Activated T-helper 2 cell treated with anti-CD3 and anti-CD28 coated beads, Interferon-gamma antibody, Interleukin-2, Interleukin-4, amounts not matched to agents 10 μg/mL and 5 μg/mL and 100 μg/mL, durations not matched to agents 14 hours and 24 hours and 36 hours (primary cell): ENCODE results near the gene BLTP2. TPM values are rescaled to one million over a fixed set of nuclear protein-coding genes. Genes with fewer than 3 reads are reported as not detected.
"Not testable (repeated sequence)": the region's sequence is repeated elsewhere in the genome, so short reads cannot be mapped to it uniquely, and the experiment has no call there.

Source experiments
- DNase-seq: peaks from one replicate; pipeline ENCODE4 v3.0.0; 2021; ENCODE audit warnings: low spot score
- H3K27ac Mint-ChIP-seq: one replicate; pipeline ENCODE4 v1.8.0; 2021; ENCODE audit warnings: mixed read lengths
- H3K27me3 Mint-ChIP-seq: one replicate; pipeline ENCODE4 v1.8.0; 2021; ENCODE audit warnings: low read depth, mixed read lengths
- H3K36me3 Mint-ChIP-seq: one replicate; pipeline ENCODE4 v1.8.0; 2021; ENCODE audit warnings: low read depth, mixed read lengths
- H3K4me1 Mint-ChIP-seq: one replicate; pipeline ENCODE4 v1.8.0; 2021; ENCODE audit warnings: low read depth, mixed read lengths
- H3K4me3 Mint-ChIP-seq: one replicate; pipeline ENCODE4 v1.8.0; 2021; ENCODE audit warnings: low read depth, mild to moderate bottlenecking, moderate library complexity, mixed read lengths
- H3K9me3 Mint-ChIP-seq: one replicate; pipeline ENCODE4 v1.8.0; 2021; ENCODE audit warnings: mixed read lengths
- intact Hi-C: fragments of 100-400 bp; cut with micrococcal nuclease; formaldehyde crosslinking; loops from one replicate; pipeline ENCODE4 v1.15.1; 2023
- total RNA-seq: library from RNA; stranded (reverse); gene quantifications from 2 replicates; pipeline ENCODE4 v1.2.3, GENCODE V29; 2022

Gene BLTP2
- total RNA-seq, 1 donor from 2014 or later: 213 TPM

DNA sequence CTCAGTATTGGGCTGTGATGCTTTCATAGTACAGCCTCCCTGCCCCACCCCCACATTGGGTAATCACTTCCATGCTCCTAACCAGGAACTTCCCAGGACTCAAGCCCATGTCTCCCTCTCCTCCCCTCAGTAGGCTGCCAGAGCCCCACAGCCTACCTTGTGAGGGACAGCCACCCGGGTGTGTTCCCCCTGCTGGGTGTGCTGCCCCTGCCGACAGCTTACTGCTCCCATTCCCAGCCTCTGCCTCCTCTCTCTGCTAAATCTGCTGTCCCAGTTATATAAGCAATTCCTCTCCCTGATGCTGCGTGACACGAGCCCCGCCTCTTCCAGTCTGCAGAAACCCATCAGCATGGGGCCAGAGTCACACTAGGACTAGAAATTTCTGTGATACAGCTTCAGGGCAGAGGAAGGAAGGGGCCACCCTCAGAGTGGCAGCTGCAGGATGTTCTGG, 31.0 kb downstream of the BLTP2 start, which contains the start of gene RSKR:
Gene RSKR (minus strand): TSS at position 255 of the 451 bp plus-strand sequence. CDS start 24 bp downstream, at position 231.
- Mint-ChIP-seq H3K27ac (peak within 1 kb of the TSS; percentile 3), H3K9me3 (no peaks in the 10 kb centered on the region), H3K4me3 (no peak within 1 kb of the TSS), H3K27me3 (no peaks in the 10 kb centered on the region), H3K4me1 (no peaks in the 10 kb centered on the region), H3K36me3 (peaks cover 84% of the 10 kb centered on the region)
- intact Hi-C loops: loop anchor here (10.0 kb wide), 1 partner anchor 119 kb away; no protein-coding TSS in a partner anchor
- DNase-seq: no peak

DNA sequence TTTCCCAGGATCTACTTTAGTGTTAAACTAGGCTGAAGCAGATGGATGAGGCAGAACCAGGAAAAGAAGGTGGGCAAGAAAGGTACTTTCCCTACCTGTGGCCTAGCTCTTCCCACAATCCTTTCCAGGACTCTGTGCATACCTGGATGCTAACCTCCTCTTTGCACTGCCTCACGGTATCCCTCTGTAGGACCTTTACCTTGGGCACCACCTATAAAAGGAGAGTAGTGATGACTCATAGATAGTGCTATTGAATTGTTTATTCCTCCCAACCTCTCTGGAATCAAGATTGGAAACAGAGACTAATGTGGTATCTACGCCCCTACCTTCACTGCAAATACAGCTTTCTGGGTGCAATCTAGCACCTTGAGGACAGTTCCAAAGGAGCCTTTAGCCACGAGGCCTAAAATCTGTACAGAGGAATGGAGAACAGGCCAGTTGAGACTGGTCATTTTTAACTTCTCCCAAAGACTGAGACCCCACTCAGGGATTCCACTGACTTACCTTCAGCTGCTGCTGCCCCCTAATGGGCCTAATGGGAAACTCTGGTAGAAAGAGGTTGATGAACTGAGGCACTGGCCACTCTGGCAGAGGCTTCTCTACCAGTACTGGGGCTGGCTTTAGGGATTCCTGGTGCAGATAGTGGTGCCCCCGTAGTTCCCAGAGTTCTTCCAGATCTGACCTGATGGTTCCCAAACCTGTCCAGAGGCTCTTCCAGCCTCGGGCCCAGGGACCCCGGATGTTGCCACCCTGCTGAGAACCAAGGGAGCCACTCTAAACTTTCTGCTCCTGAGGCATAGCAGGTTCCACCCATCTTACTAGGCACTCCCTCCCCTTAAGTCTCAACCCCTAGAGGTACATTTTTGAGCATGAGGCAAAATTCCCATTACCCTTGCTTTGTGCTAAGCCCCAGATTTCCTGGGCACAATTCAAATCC, 31.8 kb downstream of the BLTP2 start:
- no peaks in the 10 kb centered on the region for H3K27me3 Mint-ChIP-seq
- H3K9me3 Mint-ChIP-seq: no peaks in the 10 kb centered on the region
- intact Hi-C loops: loop anchor here (10.0 kb wide), 1 partner anchor 118 kb away; no protein-coding TSS in a partner anchor
- H3K36me3 Mint-ChIP-seq: peaks cover 77% of the 10 kb centered on the region
- H3K4me3 Mint-ChIP-seq: no peak overlapping the region
- H3K4me1 Mint-ChIP-seq: no peaks in the 10 kb centered on the region
- DNase-seq: no peak
- no peak overlapping the region for H3K27ac Mint-ChIP-seq

DNA sequence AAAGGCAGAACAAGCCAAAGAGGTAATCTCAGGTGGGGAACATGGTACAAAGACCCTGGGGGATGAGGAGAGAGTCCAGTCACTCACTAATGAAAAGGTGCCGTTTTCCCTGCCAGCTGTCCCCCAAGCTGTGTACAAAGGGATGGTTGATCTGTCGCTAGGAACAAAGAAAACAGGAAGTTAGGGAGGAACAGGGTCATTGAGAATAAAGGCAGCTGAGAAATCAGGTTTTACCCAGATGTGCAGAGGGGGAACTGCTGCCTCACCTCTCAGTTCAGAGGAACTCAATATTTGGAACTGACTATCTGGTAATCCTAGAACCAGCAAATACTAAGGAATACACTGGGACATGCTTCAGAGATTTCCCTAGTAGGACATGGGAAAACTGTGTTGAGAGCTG, 32.4 kb downstream of the BLTP2 start:
- H3K36me3 Mint-ChIP-seq: peaks cover 77% of the 10 kb centered on the region
- H3K4me1 Mint-ChIP-seq: no peaks in the 10 kb centered on the region
- H3K9me3 Mint-ChIP-seq: no peaks in the 10 kb centered on the region
- intact Hi-C loops: loop anchor here (10.0 kb wide), 1 partner anchor 118 kb away; no protein-coding TSS in a partner anchor
- DNase-seq: no peak
- H3K27me3 Mint-ChIP-seq: no peaks in the 10 kb centered on the region
- H3K27ac Mint-ChIP-seq: no peak overlapping the region
- no peak overlapping the region for H3K4me3 Mint-ChIP-seq

DNA sequence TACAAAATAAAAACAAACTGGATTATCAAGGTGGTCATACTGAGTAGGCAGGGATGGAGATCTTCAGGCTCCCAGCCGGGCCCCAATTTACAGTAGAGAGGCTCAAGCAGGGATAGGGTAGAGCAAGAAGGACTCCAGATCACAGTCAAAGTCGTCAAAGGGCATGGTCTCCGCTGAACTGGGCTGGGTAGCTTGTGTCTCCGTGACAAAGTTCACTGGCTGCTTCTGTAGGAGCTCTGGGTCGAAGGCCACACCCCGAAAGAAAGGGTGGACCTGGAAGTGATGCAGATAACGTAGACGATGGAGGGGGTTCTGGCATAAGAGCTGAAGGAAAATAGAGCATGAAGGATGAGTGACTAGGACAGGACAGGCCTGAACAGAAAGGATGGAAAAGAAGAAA, 34.6 kb downstream of the BLTP2 start:
- DNase-seq: no peak
- Mint-ChIP-seq H3K4me1 (no peaks in the 10 kb centered on the region), H3K36me3 (peaks cover 64% of the 10 kb centered on the region), H3K4me3 (no peak overlapping the region), H3K9me3 (no peaks in the 10 kb centered on the region), H3K27ac (no peak overlapping the region), H3K27me3 (no peaks in the 10 kb centered on the region)
- intact Hi-C loops: loop anchor here (10.0 kb wide), 1 partner anchor 116 kb away; no protein-coding TSS in a partner anchor

DNA sequence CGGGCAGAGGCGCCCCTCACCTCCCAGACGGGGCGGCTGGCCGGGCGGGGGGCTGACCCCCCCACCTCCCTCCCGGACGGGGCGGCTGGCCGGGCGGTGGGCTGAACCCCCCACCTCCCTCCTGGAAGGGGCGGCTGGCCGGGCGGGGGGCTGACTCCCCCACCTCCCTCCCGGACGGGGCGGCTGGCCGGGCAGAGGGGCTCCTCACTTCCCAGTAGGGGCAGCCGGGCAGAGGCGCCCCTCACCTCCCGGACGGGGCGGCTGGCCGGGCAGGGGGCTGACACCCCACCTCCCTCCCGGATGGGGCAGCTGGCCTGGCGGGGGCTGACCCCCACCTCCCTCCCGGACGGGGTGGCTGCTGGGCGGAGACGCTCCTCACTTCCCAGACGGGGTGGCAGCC, 40.9 kb downstream of the BLTP2 start:
- peaks cover 17% of the 10 kb centered on the region for H3K36me3 Mint-ChIP-seq
- intact Hi-C loops, H3K27ac Mint-ChIP-seq: not testable (repeated sequence)

DNA sequence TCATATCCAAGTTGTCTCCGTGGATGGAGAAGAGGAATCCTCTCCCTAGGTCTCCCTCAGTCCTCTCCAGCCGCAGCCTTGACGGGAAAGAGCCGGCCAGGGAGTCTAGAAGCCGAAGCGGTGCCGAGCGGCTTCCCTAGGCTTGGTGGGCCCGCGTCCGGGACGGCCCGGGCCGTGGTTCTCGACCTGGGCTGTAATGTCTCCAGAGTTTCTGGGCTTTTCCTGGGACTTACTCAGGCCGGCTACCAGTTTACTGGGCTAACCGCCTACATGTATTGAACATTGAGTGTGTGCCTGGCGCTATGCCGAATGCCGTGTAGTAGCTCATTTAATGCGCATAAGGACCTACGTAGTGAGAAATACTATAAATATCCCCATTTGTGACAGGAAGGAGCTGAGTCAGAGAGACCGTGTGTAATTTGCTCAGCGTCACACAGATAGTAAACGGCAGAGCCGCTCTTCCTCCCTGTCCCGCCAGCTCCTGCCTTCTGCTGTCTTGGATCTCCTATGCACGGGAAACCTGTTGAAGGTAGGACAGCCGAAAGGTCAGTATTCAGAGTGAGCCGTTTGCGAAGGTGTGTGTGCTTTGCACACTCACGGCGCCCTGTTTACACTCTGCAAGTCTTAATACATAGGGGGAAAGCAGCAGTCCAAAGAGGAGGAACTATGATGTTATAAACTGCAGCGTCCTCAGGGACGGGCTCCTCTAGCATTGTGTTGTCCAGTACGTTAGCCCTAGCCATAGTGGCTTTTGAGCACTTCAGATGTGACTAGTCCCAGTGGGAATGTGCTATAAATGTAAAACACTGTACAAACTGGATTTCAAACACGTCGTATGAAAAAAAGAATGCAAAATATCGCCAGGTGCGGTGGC, 45.4 kb downstream of the BLTP2 start:
- Mint-ChIP-seq H3K27me3 (no peaks in the 10 kb centered on the region), H3K27ac (peak overlapping the region; percentile 98), H3K9me3 (no peaks in the 10 kb centered on the region), H3K4me1 (peaks cover 17% of the 10 kb centered on the region), H3K4me3 (peak overlapping the region; percentile 87), H3K36me3 (peaks cover 25% of the 10 kb centered on the region)
- peak; percentile 52 for DNase-seq
- intact Hi-C loops: loop anchor here (2.0 kb wide), 2 partner anchors 45 to 47 kb away; partner anchors contain the start of genes BLTP2 and UNC119

More for the DNA sequence above, 40.9 kb downstream of the BLTP2 start:
- not testable (repeated sequence) for DNase-seq, H3K4me1 Mint-ChIP-seq, H3K9me3 Mint-ChIP-seq, H3K27me3 Mint-ChIP-seq, H3K4me3 Mint-ChIP-seq

DNA sequence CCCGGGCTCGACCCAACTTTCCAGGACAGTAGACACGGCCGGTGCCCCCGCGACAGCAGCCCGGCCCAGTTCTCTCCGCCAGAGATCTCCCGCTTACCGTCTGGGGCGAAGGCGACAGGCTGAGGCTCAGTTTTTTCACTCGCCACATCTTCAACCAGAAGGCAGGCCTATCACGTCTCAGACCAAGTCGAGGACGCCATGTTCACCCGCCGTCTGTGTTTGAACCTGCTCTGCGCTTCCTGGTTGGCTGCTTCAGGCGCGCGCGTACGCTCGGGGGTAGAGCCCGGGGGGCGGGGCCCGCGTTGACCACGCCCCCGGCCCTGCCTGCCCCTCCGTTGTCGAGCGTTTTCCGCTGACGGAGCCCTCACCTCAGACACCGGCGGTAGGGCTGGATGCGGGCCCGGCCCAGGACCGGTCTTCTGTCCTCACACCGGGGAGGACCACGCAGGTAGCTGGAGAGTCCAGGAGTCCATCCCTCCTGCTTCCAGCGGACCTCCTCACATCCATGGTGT, 46.1 kb downstream of the BLTP2 start, which contains the start of gene SPAG5:
Gene SPAG5 (minus strand): TSS at position 227 of the 512 bp plus-strand sequence. CDS start 79 bp downstream, at position 148.
- H3K9me3 Mint-ChIP-seq: no peaks in the 10 kb centered on the region
- peaks cover 17% of the 10 kb centered on the region for H3K4me1 Mint-ChIP-seq
- DNase-seq: peak; percentile 95
- H3K36me3 Mint-ChIP-seq: peaks cover 27% of the 10 kb centered on the region
- no peaks in the 10 kb centered on the region for H3K27me3 Mint-ChIP-seq
- H3K4me3 Mint-ChIP-seq: peak within 1 kb of the TSS; percentile 87
- intact Hi-C loops: loop anchor here (1.0 to 2.0 kb wide), 4 partner anchors 23 to 46 kb away; partner anchors contain the start of genes ALDOC, BLTP2, PIGS and UNC119
- H3K27ac Mint-ChIP-seq: peak within 1 kb of the TSS; percentile 98

DNA sequence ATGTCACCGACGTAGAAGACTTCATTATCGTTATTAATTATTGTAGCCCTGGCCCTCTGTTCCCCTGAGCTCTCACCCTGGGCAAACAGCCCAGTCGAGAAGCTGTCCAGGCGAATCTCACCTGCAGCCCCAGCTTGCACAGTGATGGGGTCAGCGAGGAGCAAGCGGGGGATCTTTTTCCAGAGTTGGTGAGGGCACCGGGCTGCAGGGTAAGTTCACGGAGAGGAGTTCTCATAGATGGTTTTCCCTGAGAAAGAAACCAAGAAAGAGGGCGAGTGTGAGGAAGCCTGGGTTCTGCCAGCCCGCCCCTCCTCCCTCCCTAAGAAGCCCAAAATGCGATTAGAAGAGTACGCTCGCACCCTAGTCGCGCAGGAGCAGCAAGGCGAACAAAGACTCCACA, 46.6 kb downstream of the BLTP2 start:
- H3K4me1 Mint-ChIP-seq: peaks cover 17% of the 10 kb centered on the region
- H3K9me3 Mint-ChIP-seq: no peaks in the 10 kb centered on the region
- no peaks in the 10 kb centered on the region for H3K27me3 Mint-ChIP-seq
- H3K36me3 Mint-ChIP-seq: peaks cover 31% of the 10 kb centered on the region
- intact Hi-C loops: loop anchor here (1.0 to 2.0 kb wide), 4 partner anchors 22 to 46 kb away; partner anchors contain the start of genes ALDOC, BLTP2, PIGS and UNC119
- H3K4me3 Mint-ChIP-seq: peak overlapping the region; percentile 87
- peak overlapping the region; percentile 98 for H3K27ac Mint-ChIP-seq
- DNase-seq: no peak

DNA sequence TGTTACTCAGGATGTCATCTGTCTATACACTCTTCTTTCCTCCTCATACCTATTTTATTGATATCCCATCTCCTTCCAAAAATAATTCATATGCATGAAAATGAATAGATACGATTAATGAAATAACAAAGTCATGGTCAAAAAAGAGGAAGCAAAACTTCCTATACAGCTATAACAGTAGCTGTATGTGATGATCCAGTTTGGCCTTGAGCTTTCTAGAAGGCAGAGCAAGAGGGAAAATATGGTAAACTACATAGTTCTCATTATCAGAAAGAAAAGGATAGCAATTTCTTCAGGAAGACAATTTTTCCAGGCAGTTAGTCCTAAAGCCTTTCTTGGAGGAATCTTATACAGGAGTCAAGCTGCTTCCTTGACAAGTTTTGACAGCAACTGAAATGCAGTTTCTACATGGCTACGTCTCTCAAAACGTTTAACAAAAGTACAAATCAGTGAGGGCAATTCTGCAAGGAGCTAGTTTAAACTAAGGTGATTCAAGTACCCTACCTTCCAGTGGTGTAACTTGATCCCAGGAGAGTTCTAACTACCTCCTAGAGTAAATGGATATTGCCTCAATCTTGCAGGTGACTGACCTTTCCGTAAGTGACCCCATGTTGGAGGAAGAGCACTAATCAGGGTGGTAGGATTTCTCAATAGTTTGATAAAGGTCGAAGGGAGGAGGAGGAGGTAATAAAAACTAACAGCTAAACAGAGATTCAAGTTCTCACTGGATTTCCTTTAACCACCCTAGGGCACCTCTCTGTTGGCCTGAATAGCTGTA, 47.2 kb downstream of the BLTP2 start:
- intact Hi-C loops: loop anchor here (1.0 to 2.0 kb wide), 4 partner anchors 21 to 47 kb away; partner anchors contain the start of genes ALDOC, BLTP2, PIGS and UNC119
- peaks cover 37% of the 10 kb centered on the region for H3K36me3 Mint-ChIP-seq
- peak overlapping the region; percentile 87 for H3K4me3 Mint-ChIP-seq
- H3K9me3 Mint-ChIP-seq: no peaks in the 10 kb centered on the region
- peaks cover 17% of the 10 kb centered on the region for H3K4me1 Mint-ChIP-seq
- H3K27me3 Mint-ChIP-seq: no peaks in the 10 kb centered on the region
- no peak for DNase-seq
- H3K27ac Mint-ChIP-seq: peak overlapping the region; percentile 98
